Cardiac muscle cell (in vitro differentiated cells and primary cell): Measurements from ENCODE around the gene SUDS3. TPM values are rescaled to one million over a fixed set of nuclear protein-coding genes. Genes with fewer than 3 reads are reported as not detected.

Experiments
- DNase-seq, 2 donors: peaks; one replicate each; pipeline versions ENCODE4 v3.0.0 to v3.0.0-alpha.2; 2010 to 2017; ENCODE audit warnings: low read depth in 1 of 2, low spot score in 1 of 2
- H3K27ac ChIP-seq: fragments of 200-600 bp; sonication (generic); 2 replicates; pipeline ENCODE4 v1.5.1; 2016
- H3K27me3 ChIP-seq: fragments of 200-600 bp; sonication (generic); 2 replicates; pipeline ENCODE4 v1.6.0; 2016; ENCODE audit warnings: control low read depth
- H3K36me3 ChIP-seq: fragments of 200-600 bp; sonication (generic); 2 replicates; pipeline ENCODE4 v1.5.1; 2016; ENCODE audit warnings: control low read depth
- H3K4me1 ChIP-seq: fragments of 200-600 bp; sonication (generic); 2 replicates; pipeline ENCODE4 v1.8.1; 2017; ENCODE audit warnings: low read depth, mild to moderate bottlenecking, mixed run types
- H3K4me3 ChIP-seq: fragments of 200-600 bp; sonication (generic); 2 replicates; pipeline ENCODE4 v1.5.1; 2016; ENCODE audit warnings: mild to moderate bottlenecking
- H3K9me3 ChIP-seq: fragments of 200-600 bp; sonication (generic); 2 replicates; pipeline ENCODE4 v1.5.1; 2017; ENCODE audit warnings: low read depth, mild to moderate bottlenecking, control low read depth
- polyA plus RNA-seq: library from polyadenylated mRNA; unstranded; fragments of >200 nt; fragmentation: Nextera tagmentation; extraction: Ambion mirVana; gene quantifications from 2 replicates; pipeline ENCODE4 v1.2.1, GENCODE V29; 2016
- total RNA-seq: library from RNA; depleted of rRNA; stranded (reverse); fragments of >200 nt; gene quantifications from 2 replicates; pipeline ENCODE4 v1.2.3, GENCODE V29; 2016
- TF ChIP-seq, protein P1 (sequence below): IDR thresholded peaks from 2 replicates; pipeline ENCODE4 v1.5.1; 2012; ENCODE audit warnings: low read depth, mild to moderate bottlenecking, low read length

The SUDS3 gene
- total and polyA plus RNA-seq, 2 experiments from 2014 or later, result 33.8 to 44.7 TPM

DNA sequence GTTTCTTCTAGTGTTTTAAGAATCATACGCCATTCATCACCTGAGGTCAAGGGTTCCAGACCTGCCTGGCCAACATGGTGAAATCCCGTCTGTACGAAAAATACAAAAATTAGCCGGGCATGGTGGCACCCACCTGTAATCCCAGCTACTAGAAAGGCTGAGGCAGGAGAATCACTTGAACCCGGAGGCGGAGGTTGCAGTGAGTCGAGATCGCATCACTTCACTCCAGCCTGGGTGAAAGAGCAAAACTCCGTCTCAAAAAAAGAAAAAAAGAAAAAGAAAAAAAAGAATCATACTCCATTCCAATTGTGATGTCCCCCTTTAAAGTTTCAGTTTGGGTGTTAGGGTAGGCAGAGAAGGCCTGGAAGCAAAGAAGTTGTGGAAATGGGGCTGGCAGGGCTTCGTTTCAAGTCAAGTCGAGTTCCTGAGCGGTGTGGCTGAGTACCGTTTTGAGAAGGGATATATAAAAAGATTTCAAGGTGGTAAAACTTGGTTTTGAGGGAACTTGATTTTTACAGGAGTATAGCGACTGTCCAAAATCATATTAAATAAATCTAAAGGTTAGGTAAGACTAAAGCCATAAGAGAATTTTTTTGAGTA lies 2.1 kb upstream of the SUDS3 start:
- Histone ChIP-seq H3K27ac (no peak overlapping the region), H3K4me1 (peaks cover 15% of the 10 kb centered on the region), H3K9me3 (no peaks in the 10 kb centered on the region), H3K36me3 (no peaks in the 10 kb centered on the region), H3K27me3 (no peaks in the 10 kb centered on the region), H3K4me3 (no peak overlapping the region)
- DNase-seq, result no peak
- TF ChIP-seq, protein P1, sequence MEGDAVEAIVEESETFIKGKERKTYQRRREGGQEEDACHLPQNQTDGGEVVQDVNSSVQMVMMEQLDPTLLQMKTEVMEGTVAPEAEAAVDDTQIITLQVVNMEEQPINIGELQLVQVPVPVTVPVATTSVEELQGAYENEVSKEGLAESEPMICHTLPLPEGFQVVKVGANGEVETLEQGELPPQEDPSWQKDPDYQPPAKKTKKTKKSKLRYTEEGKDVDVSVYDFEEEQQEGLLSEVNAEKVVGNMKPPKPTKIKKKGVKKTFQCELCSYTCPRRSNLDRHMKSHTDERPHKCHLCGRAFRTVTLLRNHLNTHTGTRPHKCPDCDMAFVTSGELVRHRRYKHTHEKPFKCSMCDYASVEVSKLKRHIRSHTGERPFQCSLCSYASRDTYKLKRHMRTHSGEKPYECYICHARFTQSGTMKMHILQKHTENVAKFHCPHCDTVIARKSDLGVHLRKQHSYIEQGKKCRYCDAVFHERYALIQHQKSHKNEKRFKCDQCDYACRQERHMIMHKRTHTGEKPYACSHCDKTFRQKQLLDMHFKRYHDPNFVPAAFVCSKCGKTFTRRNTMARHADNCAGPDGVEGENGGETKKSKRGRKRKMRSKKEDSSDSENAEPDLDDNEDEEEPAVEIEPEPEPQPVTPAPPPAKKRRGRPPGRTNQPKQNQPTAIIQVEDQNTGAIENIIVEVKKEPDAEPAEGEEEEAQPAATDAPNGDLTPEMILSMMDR, result no peak

DNA sequence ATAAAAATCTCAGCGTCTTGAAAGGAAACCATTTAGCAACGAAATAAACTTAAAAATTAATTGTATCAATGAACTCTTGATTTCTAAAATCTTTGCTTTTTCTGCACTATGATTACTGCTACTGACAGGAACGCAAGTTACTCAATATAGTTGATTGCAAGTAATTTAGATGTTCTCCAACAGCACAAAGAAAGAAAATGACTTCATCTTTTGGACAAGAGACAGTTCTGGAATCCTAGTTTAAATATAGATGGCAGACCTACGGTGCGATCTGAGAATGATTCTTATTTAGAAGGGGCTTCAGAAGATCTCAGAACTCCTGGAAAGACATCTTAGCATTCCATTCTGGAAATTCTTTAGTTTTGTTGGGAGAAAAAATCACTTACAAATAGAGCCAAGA lies 1.4 kb upstream of the SUDS3 start:
- no peaks in the 10 kb centered on the region for H3K9me3 ChIP-seq
- H3K4me1 ChIP-seq, result peaks cover 15% of the 10 kb centered on the region
- no peaks in the 10 kb centered on the region for H3K27me3 ChIP-seq
- no peak overlapping the region for H3K27ac ChIP-seq
- TF ChIP-seq, protein P1, result no peak
- H3K4me3 ChIP-seq, result no peak overlapping the region
- DNase-seq, result no peak
- peaks cover 4% of the 10 kb centered on the region for H3K36me3 ChIP-seq

DNA sequence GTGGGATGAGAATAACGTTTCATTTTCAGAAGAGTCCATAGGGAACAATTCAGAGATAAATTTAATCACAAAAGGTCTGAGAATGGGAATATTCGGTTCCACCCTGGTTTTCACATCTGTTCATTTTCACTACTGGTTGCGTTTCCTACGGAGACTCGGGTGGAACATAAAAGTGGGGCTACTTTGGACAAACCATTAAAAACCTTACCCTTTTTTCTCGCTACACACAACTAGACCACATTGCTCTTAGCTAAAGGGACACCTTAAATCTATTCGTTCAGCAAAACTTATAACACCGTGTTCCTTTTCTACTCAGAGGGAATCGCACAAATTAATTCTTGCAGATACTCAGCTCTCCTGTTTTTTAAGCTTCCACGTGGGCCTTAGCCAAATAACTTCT lies 1.0 kb upstream of the SUDS3 start:
- no peak for DNase-seq
- Histone ChIP-seq H3K27ac (peak overlapping the region; percentile 18), H3K4me1 (peaks cover 15% of the 10 kb centered on the region), H3K4me3 (peak overlapping the region; percentile 93), H3K27me3 (no peaks in the 10 kb centered on the region), H3K9me3 (no peaks in the 10 kb centered on the region), H3K36me3 (peaks cover 8% of the 10 kb centered on the region)
- TF ChIP-seq, protein P1, result no peak

DNA sequence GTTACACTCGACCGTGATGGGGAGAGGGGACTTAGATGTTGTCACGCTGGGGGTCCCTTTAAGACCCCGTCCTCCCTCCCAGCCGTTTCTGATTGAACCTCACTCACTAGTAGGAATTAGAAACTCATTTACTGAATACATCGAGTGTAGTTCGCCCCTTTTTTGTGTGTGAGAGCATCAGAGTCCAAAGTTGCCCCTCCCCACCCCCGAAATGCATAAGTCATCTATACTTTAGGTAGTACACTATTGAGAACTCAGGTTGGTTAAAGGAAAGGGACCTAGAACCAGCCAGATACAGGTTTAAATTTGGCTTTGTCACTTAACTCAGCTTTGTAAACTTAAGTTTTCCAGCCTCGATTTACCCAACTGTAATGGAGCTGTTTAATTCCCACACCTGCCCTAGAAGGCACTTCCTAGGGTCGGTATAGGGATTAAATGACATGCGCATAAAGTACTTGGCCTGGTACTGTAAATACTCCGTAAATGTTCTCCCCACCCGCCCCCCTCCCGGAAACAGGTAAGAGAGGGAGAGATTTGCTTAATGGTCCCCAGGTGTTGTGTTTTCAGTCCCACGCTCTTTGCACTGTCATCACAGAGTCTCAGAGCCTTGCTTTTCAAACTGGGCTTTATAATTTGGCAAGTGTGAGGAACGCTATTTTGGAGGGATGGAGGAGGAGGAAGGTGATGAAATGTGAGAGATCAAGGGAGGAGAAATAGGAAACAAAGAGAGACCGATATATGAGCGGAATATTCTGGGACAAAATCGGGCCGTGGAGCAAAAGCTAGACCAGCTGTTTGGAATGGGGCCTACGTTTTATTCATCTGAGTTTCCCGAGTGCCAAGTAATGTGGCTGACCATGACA lies 897 bp downstream of the SUDS3 start:
- Histone ChIP-seq H3K36me3 (peaks cover 26% of the 10 kb centered on the region), H3K4me1 (peaks cover 15% of the 10 kb centered on the region), H3K9me3 (no peaks in the 10 kb centered on the region), H3K27ac (peak overlapping the region; percentile 97), H3K4me3 (peak overlapping the region; percentile 93), H3K27me3 (no peaks in the 10 kb centered on the region)
- TF ChIP-seq, protein P1, result no peak
- DNase-seq, result no peak

DNA sequence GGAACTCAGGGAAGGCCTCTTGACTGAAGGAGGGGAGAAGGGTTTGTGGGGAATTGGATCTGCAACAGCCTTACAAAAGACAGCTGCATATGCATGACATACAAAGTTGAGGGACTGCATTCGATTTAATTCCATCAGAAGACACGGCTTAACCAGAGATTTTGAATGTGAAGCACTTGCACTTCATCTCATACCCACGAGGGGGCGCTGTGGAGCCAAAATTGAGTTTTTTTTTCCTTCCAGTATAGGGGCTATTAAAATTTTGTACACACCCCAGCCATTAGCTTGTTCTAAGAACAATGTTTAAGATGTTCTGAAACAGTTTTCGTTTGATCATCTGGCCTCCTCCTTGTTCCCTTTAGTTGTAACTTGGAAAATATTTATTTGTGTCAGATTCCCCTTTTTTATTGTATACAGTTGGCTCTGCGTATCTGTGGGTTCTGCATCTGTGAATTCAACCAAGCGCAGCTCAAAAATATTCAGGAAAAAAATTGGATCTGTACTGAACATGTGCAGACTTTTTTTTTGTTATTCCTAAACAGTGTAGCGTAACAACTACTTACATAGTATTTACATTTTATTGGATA lies 1.6 kb downstream of the SUDS3 start:
- peak overlapping the region; percentile 93 for H3K4me3 ChIP-seq
- no peaks in the 10 kb centered on the region for H3K27me3 ChIP-seq
- H3K9me3 ChIP-seq, result no peaks in the 10 kb centered on the region
- H3K27ac ChIP-seq, result peak overlapping the region; percentile 97
- H3K4me1 ChIP-seq, result peaks cover 15% of the 10 kb centered on the region
- peaks cover 28% of the 10 kb centered on the region for H3K36me3 ChIP-seq
- TF ChIP-seq, protein P1, result peak; percentile 91
- peak; percentile 52 to 67 for DNase-seq
